ENCODE measurements around the gene OTOG.

- TF ChIP-seq CTCF (IDR thresholded peaks at IDR 0.05; ENCODE audit: low read depth, low read length) (no peak), POLR2A (IDR thresholded peaks at IDR 0.05; ENCODE audit: extremely low read depth, insufficient read length) (no peak)
These were observed 4.9 kb downstream of the OTOG start for GRCh38 chr11:17552041-17552355.

Measured in NB4 (cell line).